NCI-H1048 (cell line): Measurements from ENCODE around the gene HVCN1.
"Not testable (repeated sequence)": the region's sequence is repeated elsewhere in the genome, so short reads cannot be mapped to it uniquely, and the experiment has no call there.

Experiments
- DNase-seq: peaks from one replicate; lab custom pipeline; 2025; lab: John Stamatoyannopoulos, UW

The HVCN1 gene, protein sequence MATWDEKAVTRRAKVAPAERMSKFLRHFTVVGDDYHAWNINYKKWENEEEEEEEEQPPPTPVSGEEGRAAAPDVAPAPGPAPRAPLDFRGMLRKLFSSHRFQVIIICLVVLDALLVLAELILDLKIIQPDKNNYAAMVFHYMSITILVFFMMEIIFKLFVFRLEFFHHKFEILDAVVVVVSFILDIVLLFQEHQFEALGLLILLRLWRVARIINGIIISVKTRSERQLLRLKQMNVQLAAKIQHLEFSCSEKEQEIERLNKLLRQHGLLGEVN

DNA sequence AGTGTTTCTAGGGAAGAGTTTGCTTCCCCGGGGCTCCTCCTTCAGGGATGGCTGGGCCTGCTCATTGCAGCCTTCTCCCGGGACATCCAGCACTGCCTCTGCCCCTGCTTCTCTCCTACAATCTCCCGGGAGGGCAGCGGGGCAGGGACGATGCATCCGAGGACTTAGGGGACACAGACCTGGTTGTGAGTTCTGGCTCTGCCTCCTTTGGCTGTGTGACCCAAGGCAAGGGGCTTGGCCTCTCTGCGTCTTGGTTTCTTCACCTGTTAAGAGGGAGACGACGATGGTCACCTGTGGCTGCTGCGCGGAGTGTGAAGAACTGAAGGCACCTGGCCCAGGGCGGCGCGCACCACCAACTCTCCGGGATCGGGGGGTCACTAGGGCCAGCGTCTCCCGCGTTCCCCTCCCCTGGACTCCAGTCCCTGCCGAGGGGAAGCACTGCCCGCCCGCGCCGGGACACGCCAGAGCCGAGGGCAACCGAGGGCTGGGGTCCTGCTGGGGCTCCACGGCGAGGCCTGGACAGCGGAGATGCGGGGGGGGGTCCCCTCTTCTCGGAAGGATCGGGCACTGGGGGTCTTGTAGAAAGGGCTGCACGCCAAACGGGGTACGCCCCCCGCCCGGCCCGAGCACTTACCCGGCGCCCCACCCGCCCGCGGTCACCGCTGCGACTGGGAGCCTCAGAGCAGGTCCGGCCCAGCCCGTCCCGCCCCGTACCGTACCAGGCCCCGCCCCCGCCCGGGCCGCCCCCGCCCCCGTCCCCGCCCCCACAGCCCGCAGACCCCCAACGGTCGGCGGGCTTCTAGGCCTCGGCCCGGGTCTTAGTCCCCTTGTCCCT is at the start of gene HVCN1:
HVCN1 (minus strand) TSS at position 670 of the 835 bp plus-strand sequence. CDS start 5,870 bp downstream, outside the sequence.
- no peak for DNase-seq

DNA sequence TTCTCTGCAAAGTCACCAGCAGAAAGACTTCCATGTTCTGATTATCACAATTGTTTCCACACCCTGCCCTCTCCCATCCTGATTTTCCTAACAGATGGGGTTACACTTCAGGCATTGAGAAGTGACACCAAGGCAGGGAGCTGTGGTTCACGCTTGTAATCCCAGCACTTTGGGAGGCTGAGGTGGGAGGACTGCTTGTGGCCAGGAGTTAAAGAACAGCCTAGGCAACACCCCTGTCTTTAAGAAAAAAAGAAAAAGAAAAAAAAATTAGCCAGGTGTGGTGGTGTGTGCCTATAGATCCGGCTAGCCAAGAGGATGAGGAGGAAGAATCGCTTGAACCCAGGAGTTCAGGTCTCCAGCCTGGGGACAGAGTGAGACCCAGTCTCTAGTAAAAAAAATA is 48.6 kb upstream of the HVCN1 start:
- no peak for DNase-seq

DNA sequence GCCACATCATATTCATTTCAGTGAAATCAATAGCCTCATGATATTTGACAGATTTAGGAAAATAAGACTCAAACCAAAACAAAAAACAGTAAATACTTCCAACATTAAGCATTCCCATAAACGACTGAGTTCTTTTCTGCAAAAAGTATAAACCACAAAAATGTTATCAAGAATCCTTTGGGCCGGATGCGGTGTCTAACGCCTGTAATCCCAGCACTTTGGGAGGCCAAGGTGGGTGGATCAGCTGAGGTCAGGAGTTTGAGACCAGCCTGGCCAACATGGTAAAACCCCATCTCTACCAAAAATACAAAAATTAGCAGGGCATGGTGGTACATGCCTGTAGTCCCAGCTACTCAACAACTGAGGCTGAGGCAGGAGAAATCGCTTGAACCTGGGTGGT is 48.1 kb upstream of the HVCN1 start:
- not testable (repeated sequence) for DNase-seq

DNA sequence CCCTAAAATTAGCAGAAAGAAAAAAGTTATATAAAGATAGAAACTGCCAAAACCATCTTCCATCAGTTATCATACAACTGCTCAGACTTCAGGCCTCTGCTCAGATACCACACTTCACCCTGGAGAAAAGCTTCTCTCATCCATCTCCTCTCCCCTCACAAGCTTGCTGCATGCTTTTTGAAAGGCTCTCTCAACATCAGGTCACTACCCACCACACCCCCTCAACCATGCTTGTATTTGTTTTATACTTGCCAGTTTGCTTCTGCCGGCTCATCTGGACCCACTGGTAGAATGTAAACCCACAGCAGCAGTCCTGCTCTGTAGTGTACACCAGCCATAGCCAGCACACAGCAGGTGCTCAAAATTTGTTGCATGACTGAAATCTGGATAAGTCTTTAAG is 45.0 kb upstream of the HVCN1 start:
- DNase-seq, result no peak

DNA sequence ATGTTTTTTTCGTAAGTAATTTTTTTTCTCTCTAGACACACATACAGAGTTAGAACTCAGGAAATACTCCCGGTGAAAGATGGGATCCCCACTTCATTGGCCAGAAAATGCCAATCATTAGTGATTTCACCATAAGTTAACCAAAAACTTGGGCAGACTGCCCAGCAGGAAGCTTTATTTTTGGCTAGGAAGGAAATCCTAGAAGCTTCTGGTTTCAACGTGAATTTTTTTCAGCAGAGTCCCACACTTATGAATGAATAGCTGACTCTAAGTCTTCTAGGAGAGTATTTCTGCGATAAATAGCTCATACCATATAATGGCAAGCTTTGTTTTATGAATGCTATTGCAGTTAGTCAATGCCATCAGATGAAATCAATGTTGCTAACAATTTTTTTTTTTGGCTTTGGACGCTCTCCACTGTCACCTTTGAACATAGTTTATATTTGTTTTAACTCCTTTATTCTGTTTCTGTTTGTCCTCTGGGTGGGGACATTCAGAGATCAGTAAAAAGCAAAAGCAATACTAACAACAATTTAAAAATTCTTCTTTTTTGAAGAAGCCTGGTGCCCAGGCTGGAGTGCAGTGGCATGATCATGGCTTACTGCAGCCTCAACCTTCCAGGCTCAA is 44.3 kb upstream of the HVCN1 start:
- DNase-seq, result no peak

DNA sequence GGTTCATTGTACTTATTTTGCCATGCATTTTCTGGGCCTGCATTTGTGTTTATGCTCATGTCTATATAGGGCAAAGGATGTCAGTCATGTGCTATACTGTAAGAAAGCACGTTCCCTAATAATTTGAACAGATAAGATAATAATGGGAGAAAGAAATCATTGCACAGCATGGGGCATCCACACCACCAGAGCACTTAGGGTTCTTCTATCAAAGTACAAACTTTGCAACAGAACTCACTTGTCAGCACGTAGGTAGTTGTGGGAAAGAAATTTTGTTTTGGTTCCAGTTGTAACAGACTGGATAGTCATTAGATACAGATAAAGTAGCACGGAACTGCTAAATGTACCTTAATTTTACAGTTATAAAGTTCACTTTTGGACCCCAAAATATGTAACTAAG is 43.7 kb upstream of the HVCN1 start:
- DNase-seq, result no peak

DNA sequence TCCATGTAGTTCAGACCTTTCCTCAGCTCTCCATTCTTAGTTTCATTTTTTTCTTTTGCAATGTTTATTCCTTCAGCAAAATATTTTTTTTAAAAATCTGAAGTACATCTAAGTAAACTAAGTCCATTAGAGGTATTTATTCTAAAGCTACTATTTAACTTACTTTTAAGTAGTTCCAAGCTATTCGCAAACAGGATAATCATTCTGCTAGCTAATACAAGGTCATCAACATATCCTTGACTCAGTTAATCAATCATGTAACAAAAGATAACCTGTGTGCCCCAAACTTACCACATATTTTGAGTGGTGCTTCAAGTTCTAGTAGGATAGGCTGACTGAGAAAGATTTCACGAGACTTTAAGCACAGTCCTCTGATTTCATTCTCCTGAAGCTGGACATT is 42.6 kb upstream of the HVCN1 start:
- no peak for DNase-seq

DNA sequence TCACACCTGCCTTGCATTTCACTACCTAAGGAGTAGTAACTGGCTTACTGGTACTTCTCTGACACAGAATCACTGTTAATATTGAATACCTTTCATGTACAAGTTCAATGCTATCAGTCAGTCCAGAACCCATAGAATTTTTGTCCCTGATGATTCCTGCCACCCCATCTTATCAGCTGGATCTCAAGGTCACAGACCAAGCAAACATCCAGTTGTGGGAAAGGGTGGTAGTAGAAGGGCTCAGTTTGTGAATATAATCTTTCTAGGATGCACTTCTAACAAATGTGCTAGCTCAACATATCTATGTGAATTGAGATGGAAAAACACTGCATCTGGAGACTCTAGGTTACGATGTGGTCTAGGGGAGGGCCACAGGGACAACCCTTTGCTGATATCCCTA is 39.7 kb upstream of the HVCN1 start:
- DNase-seq, result no peak

DNA sequence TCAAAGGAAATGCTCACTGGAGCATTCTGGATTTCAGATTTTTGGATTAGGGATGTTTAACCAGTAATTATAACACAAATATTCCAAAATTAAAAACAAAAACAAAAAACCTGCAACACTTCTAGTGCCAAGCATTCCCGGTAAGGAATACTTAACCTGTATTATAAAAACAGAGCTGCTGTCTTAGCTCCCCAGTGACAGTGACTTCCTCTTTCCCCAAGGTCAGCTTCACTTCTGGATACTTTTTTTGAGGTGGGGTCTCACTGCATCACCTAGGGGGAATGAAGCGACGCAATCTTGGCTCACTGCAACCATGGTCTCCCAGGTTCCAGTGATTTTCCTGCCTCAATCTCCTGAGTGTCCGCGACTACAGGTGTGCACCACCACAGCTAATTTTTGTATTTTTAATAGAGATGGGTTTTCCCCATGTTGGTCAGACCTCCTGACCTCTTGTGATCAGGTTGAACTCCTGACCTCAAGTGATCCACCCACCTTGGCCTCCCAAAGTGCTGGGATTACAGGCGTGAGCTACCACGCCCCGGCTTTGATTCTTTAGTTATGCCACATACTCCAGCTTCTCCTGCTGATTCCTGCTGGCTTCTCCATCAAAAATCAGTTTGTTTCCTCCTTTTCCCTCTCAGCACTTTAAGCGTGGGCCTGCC is 37.9 kb upstream of the HVCN1 start:
- DNase-seq, result no peak

DNA sequence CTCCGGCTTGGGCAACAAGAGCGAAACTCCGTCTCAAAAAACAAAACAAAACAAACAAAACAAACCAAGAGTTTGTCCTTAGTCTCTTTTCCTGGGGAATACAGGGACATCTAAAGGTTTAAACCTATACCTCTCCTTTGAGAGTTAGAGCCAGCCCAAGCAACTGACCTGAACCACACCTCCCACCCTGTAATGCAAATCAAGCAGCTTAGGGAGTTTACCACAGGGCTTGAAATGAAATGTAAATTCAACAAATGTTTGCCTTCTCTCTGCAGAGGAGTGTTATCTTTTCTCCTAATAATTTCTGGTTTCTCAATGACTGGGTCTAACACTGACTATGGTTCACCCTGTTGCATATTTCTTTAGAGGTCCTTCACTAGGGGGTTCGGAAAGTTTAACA is 37.1 kb upstream of the HVCN1 start:
- DNase-seq, result no peak

DNA sequence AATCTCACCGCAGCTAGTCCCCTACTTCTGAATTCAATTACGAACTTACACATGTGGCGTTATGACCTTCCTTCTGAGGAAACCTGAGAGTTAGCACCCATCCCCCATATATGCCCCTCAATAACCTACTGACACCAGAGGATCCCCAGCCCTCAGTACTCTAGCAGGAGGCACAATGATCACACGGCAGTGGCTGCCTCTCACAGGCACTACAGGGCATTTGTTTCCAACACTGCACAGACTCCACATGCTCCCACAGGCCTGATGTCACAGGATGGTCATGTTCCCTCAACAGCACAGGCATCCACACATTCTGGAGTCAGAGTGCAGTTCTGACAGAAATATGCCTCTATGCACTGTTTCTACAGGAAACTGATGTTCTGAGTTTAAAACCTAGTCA is 36.4 kb upstream of the HVCN1 start:
- DNase-seq, result no peak

DNA sequence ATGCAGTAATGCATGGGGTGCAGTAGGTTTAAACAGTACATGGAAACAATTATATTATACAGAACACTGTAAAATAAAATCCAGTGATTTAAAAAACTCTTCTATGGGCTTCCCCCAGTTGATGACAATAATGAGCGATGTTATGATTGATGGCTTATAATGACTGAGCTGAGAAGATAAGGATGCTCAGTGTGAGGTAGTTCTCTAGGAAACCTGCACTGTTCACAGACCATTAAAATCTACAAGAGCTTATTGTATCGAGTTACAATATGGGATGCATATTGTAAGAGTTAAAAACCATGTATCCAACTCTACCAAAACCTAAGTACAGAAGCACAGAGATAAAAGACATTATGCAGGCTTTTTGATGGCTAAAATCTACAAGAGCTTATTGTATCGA is 34.0 kb upstream of the HVCN1 start:
- DNase-seq, result not testable (repeated sequence)

DNA sequence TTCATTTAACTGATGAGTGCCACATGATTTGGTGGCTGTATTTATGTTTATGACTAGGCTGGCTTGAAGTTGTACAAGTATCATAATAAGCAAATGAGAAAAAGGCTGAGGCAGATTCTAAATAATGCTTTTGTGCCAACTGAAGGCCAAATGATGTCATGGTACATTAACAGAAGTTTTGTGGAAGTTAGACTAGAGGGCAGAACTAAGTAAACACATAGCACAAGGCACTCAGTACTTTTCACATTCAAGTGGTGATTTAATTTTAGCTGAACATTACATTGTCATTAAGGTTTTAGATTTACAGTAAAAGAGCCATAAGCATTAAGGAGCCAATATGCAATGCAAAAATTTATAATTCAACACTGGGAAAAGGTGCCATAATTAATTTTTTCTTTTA is 32.7 kb upstream of the HVCN1 start:
- no peak for DNase-seq

DNA sequence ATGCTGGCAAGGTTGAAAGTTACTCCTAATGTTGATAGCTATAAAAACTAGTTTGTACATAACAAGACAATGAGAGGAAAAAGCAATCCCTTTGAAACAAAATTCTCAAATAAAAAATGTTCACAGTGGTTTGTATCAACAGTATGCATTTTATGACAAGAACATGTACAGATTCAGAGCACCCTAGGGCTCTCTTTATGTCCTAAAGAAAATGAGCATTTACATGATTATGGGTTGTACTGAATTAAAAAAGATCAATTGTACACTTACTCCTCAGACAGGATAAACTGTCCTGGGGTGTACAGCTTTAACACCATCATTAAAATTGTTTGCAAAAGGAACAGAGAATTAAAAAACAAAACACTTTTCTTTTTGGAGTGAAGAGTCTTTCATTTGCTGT is 31.6 kb upstream of the HVCN1 start:
- DNase-seq, result no peak

DNA sequence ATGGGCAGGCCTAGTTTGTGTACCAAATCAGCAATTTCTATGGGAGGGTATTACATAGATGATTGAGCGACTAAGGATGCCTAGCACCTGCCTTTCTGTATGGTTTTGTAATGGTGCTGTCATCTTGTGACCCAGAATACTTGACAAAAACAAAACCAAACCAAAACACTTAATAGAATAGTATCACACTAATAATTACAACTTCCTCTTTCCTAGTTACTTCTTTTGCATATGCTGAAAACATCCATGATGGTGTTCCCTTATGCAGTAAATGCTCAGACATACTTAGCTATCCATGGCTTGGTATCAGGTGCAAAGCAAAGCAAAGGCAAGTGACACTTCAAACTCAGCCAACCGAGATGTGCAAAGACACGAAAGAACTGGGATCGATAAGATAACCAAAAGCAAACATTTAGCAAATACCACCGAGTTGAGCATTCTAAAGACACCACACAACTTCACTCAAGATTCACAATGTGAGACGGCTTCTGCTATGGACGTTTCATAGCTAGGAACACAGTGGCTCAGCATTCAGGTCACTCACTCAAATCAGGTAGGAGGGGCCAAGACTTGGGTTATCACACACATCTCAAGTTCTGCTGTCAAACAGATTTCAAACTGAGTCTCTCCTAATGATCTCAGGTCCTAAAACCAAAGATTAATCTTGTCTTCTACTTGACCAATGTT is 29.4 kb upstream of the HVCN1 start:
- DNase-seq, result no peak

DNA sequence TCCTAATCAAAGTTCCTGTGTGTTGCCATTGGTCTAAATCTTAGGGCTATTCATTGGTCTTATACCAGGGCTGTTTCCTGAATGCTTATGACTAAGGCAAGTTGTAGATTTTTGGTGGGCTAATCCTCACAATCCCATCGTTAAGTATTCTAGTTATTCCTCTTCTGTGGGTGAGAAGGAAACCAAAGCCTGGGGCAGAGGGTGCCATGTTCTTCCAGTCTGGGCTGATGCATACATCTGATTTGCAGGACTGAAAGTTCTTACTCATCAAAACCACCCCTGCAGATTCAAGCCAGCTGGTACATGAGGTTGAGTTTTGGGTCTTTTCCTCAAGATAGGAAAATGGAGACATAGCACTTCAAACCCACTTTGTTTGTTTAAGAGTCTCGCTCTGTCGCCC is 28.1 kb upstream of the HVCN1 start:
- no peak for DNase-seq

DNA sequence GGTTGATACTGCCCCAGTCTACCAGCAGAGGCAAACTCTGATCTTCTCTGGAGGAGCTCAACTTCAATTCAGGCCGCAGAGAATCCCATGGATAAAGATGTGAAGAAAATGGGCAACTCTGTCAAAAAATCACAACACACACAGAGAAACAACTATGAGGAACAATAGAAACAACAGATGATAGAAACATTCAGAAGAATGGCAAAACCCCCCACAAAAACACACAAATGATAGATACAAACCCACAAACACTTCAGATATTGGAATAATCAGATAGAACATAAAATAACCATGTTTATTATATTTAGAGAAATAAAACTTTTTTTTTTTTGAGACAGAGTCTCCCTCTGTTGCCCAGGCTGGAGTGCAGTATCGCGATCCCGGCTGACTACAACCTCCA is 20.0 kb upstream of the HVCN1 start:
- no peak for DNase-seq

DNA sequence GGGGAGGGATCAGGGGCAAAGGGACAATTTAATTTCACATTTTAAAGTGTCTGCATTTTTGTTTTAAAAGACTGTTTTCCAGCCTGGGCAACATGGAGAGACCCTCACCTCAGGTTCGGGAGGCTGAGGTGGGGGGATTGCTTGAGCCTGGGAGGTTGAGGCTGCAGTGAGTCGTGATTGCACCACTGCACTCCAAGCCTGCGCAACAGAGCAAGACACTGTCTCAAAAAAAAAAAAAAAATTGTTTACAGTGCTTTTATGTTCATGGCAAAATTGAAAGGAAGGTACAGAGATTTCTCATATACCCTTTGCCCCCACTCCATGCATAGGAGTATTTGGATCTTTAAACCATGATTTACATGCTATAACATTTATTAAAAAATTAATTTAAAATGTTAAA is 16.4 kb upstream of the HVCN1 start:
- DNase-seq, result no peak

DNA sequence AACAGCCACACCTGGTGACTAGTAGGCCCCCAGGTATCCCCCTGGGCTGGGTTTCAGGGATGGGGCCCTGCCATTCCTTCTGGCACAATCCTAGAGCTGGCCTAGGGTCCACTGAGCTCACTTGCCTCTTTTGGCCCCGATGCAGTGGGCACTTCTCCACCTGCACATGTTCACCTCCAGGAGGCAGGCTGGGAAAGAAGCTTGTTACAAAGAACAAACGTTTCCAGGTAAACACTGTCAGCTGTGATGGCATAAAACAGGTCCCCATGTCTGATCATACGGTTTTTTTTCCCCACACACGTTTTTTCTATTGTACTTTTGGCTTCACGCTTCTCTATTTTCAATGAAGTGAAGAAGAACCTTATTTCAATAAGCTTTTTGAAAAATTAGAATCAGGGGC is 15.8 kb upstream of the HVCN1 start:
- DNase-seq, result no peak

DNA sequence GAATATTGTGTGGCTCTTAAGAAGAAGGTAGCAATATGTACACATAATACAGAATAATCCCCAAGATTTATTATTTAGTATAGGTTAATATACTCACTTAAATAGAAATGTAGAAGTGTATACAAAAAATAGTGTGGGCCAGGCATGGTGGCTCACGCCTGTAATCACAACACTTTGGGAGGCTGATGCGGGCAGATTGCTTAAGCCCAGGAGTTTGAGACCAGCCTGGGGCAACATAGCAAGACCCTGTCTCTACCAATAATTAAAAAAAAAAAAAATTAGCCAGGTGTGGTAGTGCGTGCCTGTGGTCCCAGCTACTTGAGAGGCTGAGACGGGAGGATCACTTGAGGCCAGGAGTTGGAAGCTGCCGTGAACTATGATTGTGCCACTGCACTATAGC is 15.3 kb upstream of the HVCN1 start:
- no peak for DNase-seq

DNA sequence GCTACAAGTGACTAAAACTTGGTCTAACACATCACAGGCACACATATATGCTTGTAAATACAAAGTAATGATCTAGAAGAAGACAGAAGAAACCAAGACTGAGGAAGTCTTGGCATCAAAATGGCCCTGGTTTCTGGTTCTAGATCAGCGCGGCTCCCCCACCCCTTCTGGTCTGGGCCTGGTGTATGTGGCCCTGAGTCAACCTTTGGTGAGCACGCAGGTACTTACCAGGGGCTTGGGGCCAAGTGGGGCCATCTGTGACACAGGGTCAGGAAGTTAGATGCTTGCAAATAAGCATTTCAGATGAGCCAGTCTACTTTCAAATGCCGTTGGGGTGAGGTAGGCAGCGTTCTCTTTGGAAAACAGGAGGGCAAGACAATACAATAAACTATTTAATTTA is 13.2 kb upstream of the HVCN1 start:
- DNase-seq, result no peak
